ENCODE results near the gene ANKRD27.

GRCh38 chr19:32651729-32652140 lies 23.2 kb downstream of the ANKRD27 start:
- TF ChIP-seq CTCF (IDR thresholded peaks at IDR 0.05) (no peak), POLR2A (IDR thresholded peaks at IDR 0.05) (no peak), POLR2AphosphoS5 (IDR thresholded peaks at IDR 0.05) (no peak)

Measured in suprapubic skin (tissue), 4 donors.